SIG-M5 (cell line): ENCODE measurements around the gene CATSPERD.
A peak's percentile ranks its signal among the peaks of the same experiment; 100 is the strongest.

ENCODE experiments used
- DNase-seq: peaks from one replicate; lab custom pipeline; 2025; lab: John Stamatoyannopoulos, UW

Gene CATSPERD

DNA sequence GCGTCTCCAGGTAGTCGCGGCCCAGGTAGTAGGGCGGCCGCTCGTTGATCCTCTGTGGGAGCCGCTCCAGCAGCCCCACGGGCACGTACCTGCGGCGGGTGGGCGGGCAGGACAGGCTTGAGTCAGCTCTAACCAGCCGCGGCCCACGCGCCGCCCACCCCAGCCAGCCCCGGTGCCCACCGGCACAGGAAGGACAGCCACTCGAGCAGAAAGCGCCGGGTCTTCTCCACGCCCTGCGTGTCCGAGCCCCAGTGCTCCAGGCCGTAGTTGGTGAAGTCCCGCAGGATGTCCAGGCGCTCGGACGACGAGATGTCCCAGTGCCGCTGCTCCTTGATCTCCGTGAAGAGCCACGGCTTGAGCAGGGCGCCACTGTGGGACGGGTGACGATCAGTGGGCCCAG, 65.0 kb downstream of the CATSPERD start:
- DNase-seq: no peak

DNA sequence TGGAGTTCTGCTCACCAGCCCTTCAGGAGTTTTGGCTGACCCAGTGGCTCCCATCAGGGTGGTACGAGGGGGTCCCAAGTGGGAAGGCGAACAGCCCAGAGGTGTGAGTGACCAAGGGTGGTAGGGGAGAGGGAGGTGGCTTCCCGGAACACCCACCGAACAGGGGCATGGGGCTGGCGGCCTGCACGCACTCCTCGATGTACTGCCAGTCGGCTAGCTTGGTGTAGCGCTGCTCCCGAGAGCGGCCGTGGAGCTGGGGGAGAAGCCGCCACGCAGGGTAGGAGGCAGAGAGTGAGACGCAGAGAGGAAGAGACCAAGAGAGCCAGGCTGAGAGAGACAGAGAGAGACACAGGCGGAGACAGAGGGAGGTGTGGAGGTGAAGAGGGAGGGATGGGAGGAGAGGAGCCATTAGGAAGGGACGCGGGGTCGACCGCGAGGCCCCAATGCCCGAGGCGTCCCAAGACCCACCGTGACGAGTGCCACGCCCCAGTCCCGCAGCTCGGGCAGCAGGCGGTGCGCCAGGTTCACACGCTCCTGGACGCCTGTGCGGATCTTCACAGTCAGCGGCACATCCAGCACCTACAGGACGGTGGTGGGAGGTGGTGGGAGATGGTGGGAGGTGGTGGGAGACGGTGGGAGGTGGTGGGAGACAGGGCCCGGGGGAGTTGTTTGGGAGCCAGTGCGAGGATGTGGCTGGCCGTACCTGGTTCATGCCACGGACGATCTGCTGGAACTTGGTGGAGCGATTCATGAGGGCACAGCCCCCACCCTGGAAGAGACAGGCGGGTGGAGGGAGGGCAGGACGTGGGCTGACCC, 66.4 kb downstream of the CATSPERD start:
- no peak for DNase-seq

DNA sequence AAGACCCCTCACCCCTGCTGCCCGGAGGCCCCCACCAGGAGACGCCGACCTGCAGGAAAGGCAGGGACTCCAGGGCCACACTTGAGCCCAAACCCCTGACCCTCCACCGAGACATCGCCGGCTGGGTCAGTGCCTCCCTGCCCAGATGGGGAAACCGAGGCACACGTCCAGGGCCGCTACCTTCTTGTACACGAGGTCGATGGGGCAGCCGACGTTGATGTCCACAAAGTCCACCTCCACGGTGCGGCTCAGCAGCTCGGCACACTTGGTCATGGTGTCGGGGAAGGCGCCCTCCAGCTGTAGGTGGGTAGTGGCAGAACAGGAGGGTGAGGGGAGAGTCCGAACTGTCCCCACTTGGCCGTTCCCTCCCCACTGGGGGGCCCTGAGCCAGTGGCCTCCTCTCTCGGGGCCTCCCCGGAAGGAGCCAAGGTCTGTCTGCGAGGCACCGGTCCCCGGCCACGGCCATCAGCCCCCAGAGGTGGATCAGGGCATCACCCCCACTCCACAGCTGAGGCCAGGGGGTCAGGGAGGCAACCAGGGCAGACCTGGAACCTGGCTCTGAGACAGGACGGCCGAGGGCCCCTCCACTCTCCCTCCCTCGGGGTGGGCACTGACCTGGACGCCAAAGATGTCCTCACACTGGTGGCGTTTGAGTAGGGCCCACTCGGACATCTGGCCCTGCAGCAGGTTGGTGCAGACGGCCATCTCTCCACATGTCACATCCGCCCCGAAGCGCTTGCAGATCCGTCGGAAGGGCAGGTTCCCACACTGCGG, 67.2 kb downstream of the CATSPERD start:
- no peak for DNase-seq

- no peak for DNase-seq
Measured at GRCh38 chr19:5788422-5788821, 68.0 kb downstream of the CATSPERD start.

DNA sequence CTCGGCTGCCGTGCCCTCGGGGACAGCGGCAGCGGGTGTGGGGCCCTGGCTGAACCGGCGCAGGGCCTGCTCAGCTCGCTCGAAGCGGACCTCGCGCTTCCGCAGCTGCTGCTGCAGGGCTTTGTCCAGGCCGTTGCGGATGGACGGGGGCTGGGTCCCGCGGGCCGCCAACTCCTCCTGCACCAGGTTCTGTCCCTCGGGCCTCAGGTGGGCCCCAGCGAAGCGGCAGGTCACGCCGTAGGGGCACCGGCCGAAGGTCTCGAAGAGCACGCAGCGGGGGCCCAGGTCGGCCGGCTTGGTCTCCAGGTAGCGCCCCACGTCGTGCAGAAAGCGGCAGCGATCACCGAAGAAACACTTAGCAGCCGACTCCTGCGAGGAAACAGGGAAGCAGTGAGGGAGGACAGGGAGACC, 68.9 kb downstream of the CATSPERD start:
- no peak for DNase-seq

DNA sequence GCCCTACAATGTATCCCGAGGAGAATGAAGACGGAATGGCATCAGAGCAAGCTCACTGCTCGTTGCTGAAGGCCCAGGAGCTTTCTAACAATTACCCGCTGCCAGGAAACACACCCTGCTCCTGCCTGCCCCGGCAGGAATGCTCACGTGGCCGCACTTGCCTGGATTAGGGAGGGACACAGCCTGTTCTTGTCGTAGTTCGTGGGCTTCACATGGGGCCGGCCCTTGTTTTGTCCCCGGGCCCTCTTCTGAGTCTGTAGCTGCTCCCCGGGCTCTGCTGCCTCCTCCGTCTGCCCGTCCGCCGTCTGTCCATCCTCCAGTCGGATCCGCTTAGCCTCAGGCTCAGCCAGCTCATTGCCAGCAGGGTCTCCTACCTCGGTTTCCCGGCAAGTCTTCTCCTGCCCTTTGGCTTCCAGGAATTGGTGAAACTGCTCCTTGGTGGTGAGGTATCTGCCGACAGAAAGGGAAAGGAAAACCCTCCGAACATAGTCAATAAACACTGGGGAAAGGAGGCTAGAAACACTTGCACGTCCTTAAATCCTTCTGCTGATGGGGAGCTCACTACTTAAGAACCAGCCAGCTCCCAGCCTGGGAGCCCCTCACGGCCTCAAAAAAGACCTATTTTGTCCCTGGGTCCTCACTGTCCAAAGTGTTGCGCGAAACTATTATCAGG, 69.6 kb downstream of the CATSPERD start:
- DNase-seq: no peak

GRCh38 chr19:5790559-5791520, 70.4 kb downstream of the CATSPERD start, which contains the start of gene DUS3L:
DUS3L (minus strand) TSS chr19:5791163; CDS start chr19:5791141, 22 bp downstream.
- DNase-seq: peak; percentile 73

DNA sequence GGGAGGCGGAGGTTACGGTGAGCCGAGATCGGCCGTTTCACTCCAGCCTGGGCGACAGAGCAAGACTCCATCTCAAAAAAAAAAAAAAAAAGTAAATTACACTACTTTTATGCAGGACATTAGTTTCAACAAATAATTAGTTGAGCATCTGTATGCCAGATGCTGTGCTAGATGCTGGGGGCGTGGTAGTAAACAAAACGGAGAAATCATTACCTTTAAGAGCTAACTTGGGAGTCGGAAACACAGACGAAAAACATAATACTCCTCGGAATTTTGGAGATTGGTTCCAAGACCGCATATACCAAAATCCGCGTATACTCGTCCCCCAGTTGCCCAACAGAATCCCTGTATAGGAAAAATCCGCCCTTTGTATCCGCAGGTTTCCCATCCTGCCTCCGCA, 71.8 kb downstream of the CATSPERD start:
- DNase-seq: no peak

DNA sequence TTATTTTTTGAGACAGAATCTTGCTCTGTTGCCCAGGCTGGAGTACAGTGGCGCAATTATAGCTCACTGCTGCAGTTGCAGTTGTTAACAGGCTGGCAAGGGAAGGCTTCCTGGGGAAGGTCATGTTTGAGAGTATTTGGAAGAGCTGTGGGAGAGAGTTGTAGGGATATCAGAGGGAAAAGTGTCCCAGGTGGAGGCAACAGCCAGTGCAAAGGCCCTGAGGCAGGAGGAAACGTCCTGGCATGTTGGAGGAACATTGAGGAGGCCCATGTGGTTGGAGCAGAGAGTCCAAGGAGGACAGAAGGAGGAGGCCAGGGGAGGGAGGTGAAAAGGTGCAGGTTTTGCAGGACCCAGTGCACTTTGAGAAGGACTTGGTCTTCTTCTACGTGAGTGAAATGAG, 72.8 kb downstream of the CATSPERD start:
- no peak for DNase-seq

GRCh38 chr19:5795382-5795919, 75.0 kb downstream of the CATSPERD start:
- no peak for DNase-seq

DNA sequence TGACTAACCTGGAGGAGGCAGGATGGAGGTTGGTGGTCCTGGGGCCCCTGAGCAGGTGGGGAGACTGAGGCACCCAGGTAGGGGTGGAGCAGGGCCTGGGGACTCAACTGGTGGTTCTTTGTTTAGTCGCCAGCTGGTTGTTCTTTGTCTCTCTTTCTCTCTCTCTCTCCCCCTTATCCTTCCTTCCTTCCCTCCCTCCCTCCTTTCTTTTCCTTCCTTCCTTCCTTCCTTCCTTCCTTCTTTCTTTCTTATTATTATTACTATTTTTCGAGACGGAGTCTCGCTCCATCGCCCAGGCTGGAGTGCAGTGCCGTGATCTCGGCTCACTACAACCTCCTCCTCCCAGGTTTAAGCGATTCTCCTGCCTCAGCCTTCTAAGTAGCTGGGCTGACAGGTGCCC, 77.8 kb downstream of the CATSPERD start:
- no peak for DNase-seq

- DNase-seq: no peak
Measured at GRCh38 chr19:5799247-5800241, 79.1 kb downstream of the CATSPERD start.

DNA sequence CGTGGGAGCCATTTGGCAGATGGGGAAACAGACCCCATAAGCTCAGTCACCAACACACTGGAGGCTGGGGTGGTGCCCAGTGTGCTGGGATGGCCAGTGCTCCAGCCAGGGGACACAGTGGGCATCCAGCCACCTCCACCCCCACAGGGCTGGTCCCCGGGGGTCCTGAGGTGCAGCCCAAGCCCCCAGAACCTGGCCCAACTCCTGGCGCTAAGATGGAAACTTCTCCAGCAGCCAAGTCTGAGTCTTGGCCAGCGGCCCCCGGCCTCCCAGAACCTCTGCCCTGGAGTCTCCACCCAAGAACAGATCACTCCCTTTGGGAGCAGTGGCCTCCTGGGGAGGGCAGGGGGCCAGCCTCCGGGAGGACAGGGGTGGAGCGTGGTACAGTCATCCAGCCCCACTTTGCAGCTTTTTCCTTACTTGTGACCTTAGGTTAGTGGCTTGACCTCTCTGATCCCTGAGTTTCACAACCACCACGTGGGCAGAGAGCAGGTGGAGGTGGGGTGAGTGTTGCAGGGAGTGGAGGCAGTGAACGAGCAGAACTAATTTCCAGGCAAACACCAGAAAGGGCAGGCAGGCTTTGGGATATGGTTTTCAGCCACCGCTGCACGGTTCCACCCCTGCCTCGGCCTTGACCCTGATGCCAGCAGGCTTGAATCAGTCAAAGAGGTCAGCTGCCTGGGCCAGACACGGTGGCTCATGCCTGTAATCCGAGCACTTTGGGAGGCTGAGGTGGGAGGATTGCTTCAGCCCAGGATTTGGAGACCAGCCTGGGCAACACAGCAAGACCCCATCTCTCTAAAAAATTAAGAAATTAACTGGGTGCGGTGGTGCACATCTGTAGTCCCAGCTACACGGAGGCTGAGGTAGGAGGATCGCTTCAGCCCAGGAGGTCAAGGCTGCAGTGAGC, 80.2 kb downstream of the CATSPERD start:
- DNase-seq: no peak

DNA sequence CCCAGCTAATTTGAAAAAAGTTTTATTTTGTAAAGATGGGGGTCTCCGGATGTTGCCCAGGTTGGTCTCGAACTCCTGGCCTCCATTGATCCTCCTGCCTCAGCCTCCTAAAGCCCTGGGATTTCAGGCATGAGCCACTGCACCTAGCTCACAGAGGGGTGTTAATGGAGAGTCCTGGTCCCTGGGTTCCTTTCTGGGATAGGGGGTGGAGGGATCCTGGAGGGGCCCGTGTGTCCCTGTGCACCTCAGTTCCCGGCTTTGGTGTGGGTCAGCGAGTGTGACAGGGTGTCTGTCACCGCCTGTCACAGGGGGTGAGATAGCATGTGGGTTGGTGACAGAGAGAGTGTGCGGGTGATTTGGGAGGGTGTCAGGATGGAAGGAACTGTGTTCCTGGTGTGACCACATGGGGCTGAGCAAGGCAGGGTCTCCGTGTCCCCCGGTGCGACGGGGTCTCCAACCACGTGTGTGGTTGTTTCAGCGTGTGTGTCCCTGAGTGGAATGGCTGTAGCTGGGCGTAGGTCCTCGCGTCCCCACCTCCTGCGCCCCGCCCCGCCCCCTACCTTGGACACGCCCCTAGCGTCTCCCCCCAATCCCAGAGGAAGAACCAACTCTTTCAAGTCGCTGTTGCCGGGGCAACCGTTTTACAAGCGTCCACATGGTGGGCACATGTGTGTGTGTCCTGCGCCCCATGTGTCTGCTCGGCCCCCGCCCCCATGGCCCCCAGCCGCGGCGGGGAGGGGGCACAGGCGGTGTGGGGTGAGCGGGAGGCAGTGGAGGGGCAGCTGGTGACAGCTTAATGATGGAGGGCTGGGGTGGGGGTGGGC, 81.6 kb downstream of the CATSPERD start:
- no peak for DNase-seq

GRCh38 chr19:5803441-5803751, 83.0 kb downstream of the CATSPERD start:
- DNase-seq: no peak

- peak; percentile 15 for DNase-seq
Measured at GRCh38 chr19:5803752-5804515, 83.5 kb downstream of the CATSPERD start.
